Stimulated activated CD4-positive, alpha-beta T cell treated with anti-CD3 and anti-CD28 coated beads, Interleukin-15, amount 100 ng/mL, for 48 hours (primary cell): Measurements from ENCODE around the gene GABRD.

Experiments used
- DNase-seq, 2 donors: peaks; one replicate each; pipeline ENCODE4 v3.0.0-alpha.2; 2020; ENCODE audit warnings: low read depth in 2 of 2

The GABRD gene

GRCh38 chr1:2053784-2054376 is 34.7 kb downstream of the GABRD start:
- no peak for DNase-seq

- DNase-seq: no peak
Measured at GRCh38 chr1:2054560-2054959, 35.4 kb downstream of the GABRD start.

GRCh38 chr1:2055911-2056575 is 36.9 kb downstream of the GABRD start:
- no peak for DNase-seq

GRCh38 chr1:2056955-2057590 is 37.9 kb downstream of the GABRD start:
- DNase-seq: no peak

GRCh38 chr1:2059290-2059953 is 40.3 kb downstream of the GABRD start:
- DNase-seq: no peak

GRCh38 chr1:2060072-2060471 is 40.9 kb downstream of the GABRD start:
- DNase-seq: no peak

GRCh38 chr1:2060535-2060934 is 41.4 kb downstream of the GABRD start:
- no peak for DNase-seq

GRCh38 chr1:2061065-2061778 is 42.1 kb downstream of the GABRD start:
- no peak for DNase-seq

GRCh38 chr1:2065699-2066098 is 46.6 kb downstream of the GABRD start:
- no peak for DNase-seq

- no peak for DNase-seq
Measured at GRCh38 chr1:2067393-2067792, 48.2 kb downstream of the GABRD start.

- DNase-seq: no peak
Measured at GRCh38 chr1:2067981-2068380, 48.8 kb downstream of the GABRD start.

GRCh38 chr1:2068951-2069350 is 49.8 kb downstream of the GABRD start:
- DNase-seq: no peak

GRCh38 chr1:2070016-2070415 is 50.9 kb downstream of the GABRD start:
- no peak for DNase-seq

- no peak for DNase-seq
Measured at GRCh38 chr1:2070800-2071530, 51.8 kb downstream of the GABRD start.

GRCh38 chr1:2072109-2072806 is 53.1 kb downstream of the GABRD start:
- DNase-seq: no peak

GRCh38 chr1:2072891-2073290 is 53.7 kb downstream of the GABRD start:
- DNase-seq: no peak

- no peak for DNase-seq
Measured at GRCh38 chr1:2073382-2074230, 54.5 kb downstream of the GABRD start.

GRCh38 chr1:2074396-2074795 is 55.3 kb downstream of the GABRD start:
- DNase-seq: no peak

GRCh38 chr1:2074944-2075740 is 56.0 kb downstream of the GABRD start:
- no peak for DNase-seq
